SH-SY5Y (cell line): ENCODE data around the gene MAD2L1BP.

Source experiments
- GATA2 ChIP-seq: IDR thresholded peaks from 2 replicates; pipeline ENCODE4 v1.6.1; 2011; ENCODE audit warnings: mild to moderate bottlenecking, low read depth, low read length
- GATA3 ChIP-seq: IDR thresholded peaks from 2 replicates; pipeline ENCODE4 v1.6.1; 2011; ENCODE audit warnings: low read depth, mild to moderate bottlenecking, low read length, moderate library complexity

DNA sequence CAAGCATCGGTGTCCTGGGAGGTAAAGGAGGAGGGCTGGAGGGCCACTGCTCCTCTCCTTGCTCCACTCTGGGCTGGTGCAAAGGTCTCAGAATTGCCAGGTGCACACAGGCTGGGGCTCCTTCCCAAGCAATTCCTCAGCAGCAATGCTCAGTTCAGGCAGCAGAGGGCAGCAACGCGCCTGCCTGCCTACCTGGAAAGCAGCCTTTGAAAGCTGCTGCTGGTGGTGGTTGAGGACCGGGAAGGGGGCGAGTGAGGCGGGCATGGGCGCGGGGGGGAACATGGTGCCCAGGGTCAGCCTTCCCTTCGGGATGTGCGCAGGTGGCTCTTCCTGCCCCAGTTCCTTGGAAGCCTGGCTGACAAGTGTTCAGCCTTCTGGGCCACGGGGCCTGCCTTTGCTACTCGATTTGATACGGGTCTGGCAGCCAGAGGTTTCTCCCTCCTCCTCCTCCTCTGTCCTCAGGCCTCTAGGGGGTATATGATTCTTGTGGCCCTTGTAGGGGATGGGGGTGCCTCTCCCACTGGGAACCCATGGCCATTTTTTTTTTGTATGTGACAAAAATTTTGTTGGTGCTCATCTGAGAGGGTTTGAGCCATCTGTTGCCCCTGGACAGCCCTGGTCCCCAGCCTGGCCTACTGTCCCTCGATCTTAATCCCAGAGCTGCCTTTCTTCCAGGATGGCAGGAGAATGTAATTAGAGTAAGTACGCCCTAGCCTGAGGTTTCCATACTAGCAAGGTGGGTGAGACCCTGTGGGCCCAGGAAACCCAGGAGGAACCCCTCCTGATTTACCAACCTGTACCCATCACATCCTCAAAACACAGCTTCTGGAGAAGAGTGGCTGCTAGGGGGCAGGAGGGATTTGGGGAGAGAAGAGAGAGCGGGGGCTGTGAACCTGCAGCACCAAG, 31.9 kb downstream of the MAD2L1BP start:
- no peak for TF ChIP-seq GATA3
- no peak for TF ChIP-seq GATA2
